Measurements from ENCODE around the gene RNF144A. TPM values are rescaled to one million over a fixed set of nuclear protein-coding genes. Genes with fewer than 3 reads are reported as not detected.

RNF144A gene
- total and polyA plus RNA-seq, 10 donors, result 3.8 to 86.6 (median 50.9) TPM

DNA sequence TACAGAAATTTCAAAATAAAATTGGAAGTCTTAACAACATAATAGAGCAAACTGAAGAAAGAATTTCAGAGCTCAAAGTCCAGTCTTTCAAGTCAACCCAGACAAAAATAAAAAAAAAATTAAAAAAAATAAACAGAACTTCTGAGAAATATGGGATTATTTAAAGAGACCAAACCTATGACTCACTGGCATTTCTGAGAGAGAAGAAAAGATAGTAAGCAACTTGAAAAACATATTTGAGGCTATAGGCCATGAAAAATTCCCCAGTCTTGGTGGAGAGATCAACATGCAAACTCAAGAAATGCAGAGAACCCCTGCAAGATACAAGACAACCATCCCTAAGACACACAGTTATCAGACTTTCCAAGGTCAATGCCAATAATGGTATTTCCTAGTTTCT is 167.4 kb downstream of the RNF144A start:
- no peak overlapping the region for H3K27ac ChIP-seq
- TF ChIP-seq, protein P1, sequence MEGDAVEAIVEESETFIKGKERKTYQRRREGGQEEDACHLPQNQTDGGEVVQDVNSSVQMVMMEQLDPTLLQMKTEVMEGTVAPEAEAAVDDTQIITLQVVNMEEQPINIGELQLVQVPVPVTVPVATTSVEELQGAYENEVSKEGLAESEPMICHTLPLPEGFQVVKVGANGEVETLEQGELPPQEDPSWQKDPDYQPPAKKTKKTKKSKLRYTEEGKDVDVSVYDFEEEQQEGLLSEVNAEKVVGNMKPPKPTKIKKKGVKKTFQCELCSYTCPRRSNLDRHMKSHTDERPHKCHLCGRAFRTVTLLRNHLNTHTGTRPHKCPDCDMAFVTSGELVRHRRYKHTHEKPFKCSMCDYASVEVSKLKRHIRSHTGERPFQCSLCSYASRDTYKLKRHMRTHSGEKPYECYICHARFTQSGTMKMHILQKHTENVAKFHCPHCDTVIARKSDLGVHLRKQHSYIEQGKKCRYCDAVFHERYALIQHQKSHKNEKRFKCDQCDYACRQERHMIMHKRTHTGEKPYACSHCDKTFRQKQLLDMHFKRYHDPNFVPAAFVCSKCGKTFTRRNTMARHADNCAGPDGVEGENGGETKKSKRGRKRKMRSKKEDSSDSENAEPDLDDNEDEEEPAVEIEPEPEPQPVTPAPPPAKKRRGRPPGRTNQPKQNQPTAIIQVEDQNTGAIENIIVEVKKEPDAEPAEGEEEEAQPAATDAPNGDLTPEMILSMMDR (IDR thresholded peaks at IDR 0.05 in 8 of 11, conservative IDR thresholded peaks at IDR 0.05 in 3 of 11), result no peak
- TF ChIP-seq POLR2AphosphoS5 (IDR thresholded peaks at IDR 0.05), result no peak
- TF ChIP-seq POLR2A (IDR thresholded peaks at IDR 0.05), result no peak
- intact Hi-C loops (cut with DNase I; ENCODE audit: low total_unique reads), result no loop called here

DNA sequence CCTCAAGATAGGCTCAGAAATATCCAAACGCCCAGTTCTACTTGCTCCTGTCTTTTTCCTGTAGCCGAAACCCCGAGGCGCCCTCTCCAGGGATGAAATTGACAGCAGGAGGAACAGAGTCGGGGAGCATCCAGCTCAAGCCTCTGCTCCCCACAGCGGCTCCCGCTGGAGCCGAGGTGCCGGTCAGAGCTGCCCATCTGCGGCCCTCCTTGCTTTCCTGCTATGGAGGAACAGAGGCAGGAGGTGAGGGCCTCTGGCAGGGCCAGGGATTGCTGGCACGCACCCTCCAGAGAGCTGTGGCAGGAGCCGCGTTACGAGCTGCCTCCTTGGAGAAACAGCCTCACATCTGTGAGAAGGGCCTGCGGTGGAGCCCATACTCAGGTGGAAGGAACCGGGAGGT is 172.1 kb downstream of the RNF144A start:
- WGBS, 5 donors, result 84 to 95% (median 93%) methylated on average over 11 to 16 of the region's 16 CpGs
- Histone ChIP-seq H3K9me3 (peaks cover 0 to 11% (median 7%) of the 10 kb centered on the region in 8 donors), H3K4me3 (no peak overlapping the region), H3K36me3 (peaks cover 0 to 10% (median 0%) of the 10 kb centered on the region in 6 donors), H3K27ac (no peak overlapping the region), H3K4me1 (no peaks in the 10 kb centered on the region), H3K27me3 (replicated peaks in 1 of 7) (no peaks in the 10 kb centered on the region)
- intact Hi-C loops (cut with DNase I; ENCODE audit: low total_unique reads), result no loop called here
- TF ChIP-seq POLR2A (IDR thresholded peaks at IDR 0.05) (no peak), POLR2AphosphoS5 (IDR thresholded peaks at IDR 0.05) (peak in 1 of 3 donors; percentile 3)
- no peak for DNase-seq

More for the DNA sequence above, 167.4 kb downstream of the RNF144A start:
- Histone ChIP-seq H3K9me3 (peaks cover 0 to 19% (median 16%) of the 10 kb centered on the region in 8 donors), H3K4me1 (no peaks in the 10 kb centered on the region), H3K36me3 (peaks cover 0 to 5% (median 0%) of the 10 kb centered on the region in 6 donors), H3K27me3 (replicated peaks in 1 of 7) (no peaks in the 10 kb centered on the region), H3K4me3 (no peak overlapping the region)
- DNase-seq, result no peak

DNA sequence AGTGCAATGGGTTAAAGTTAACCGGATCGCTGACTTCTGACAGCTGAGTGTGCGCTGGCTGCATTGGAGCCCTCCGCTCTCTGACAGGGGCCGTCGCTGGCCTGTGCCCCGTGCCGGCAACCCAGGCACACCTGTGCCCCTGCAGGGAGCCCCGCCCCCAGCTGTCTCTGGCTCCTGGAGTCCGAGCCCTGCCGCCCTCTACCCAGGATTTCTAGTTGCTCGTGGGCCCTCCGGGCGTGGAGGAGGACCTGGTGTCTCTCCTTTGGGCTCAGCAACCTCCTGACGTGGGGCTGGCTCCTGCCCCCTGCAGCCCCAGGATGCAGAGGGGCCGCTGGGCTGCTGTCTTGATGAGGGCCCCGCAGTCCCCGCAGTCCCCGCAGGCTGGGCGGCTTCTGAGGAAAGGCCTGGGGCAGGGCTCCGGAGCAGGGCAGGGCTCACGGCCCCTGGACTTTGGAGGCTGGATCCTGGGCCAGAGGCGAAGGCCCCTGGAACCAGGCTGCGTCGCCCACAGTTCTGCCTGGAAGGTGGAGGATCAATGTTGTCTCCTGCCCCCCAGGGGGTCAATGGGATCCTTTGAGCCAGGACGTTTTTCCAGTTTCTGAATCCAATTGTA is 172.8 kb downstream of the RNF144A start:
- Histone ChIP-seq H3K27ac (no peak overlapping the region), H3K4me1 (no peaks in the 10 kb centered on the region), H3K4me3 (no peak overlapping the region), H3K36me3 (peaks cover 0 to 10% (median 0%) of the 10 kb centered on the region in 6 donors), H3K9me3 (peaks cover 0 to 4% (median under 1%) of the 10 kb centered on the region in 8 donors), H3K27me3 (replicated peaks in 1 of 7) (no peaks in the 10 kb centered on the region)
- DNase-seq, result no peak
- WGBS, 5 donors, result 88 to 95% (median 91%) methylated on average over 12 to 26 of the region's 26 CpGs
- intact Hi-C loops (cut with DNase I; ENCODE audit: low total_unique reads), result no loop called here
- TF ChIP-seq POLR2A (IDR thresholded peaks at IDR 0.05) (no peak), POLR2AphosphoS5 (IDR thresholded peaks at IDR 0.05) (no peak)
- TF ChIP-seq, protein P1 (IDR thresholded peaks at IDR 0.05 in 8 of 11, conservative IDR thresholded peaks at IDR 0.05 in 3 of 11), result no peak

DNA sequence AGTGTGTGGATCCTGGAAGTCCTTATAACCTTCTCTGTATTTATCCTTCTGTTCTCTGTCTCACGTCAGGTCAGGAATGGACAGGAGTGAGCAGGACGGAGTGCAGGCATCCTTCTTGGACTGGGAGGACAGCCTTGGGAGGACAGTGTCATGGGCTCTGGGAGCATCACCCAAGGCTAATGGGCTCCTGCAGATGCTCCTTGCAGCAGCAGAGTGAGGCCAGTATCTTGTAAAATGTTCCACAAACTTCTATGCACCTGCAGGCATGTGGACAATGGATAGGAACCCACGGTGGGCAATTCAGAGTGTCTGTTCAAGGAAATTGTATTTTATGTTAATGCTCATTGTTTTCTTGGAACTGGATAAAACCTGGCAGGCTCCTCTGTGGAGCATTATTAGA is 176.2 kb downstream of the RNF144A start:
- Histone ChIP-seq H3K9me3 (no peaks in the 10 kb centered on the region), H3K4me3 (no peak overlapping the region), H3K4me1 (peaks cover 0 to 11% (median 9%) of the 10 kb centered on the region in 6 donors), H3K27me3 (replicated peaks in 1 of 7) (peaks cover 0 to 11% (median 0%) of the 10 kb centered on the region in 7 donors), H3K27ac (no peak overlapping the region), H3K36me3 (peaks cover 0 to 10% (median 0%) of the 10 kb centered on the region in 6 donors)
- intact Hi-C loops (cut with DNase I; ENCODE audit: low total_unique reads), result no loop called here
- DNase-seq, result no peak
- TF ChIP-seq POLR2A (IDR thresholded peaks at IDR 0.05) (no peak), POLR2AphosphoS5 (IDR thresholded peaks at IDR 0.05) (no peak)
- TF ChIP-seq, protein P1 (IDR thresholded peaks at IDR 0.05 in 8 of 11, conservative IDR thresholded peaks at IDR 0.05 in 3 of 11), result no peak
- 80 to 90% (median 82%) methylated on average over 3 of the region's 3 CpGs for WGBS, 5 donors

Other genes with a start within 250 kb of the RNF144A start
- gene CMPK2, start 51.5 kb upstream of the RNF144A start, total RNA-seq, result 10 to 100 TPM in 4 of 7 donors, 1 to 10 TPM in 3; 6.7 to 18.8 (median 12.0) TPM
- gene CMPK2, start 51.5 kb upstream of the RNF144A start, polyA plus RNA-seq, result 1 to 10 TPM; 2.5 to 8.0 (median 4.4) TPM
- gene RSAD2, start 39.6 kb upstream of the RNF144A start, total RNA-seq, result 10 to 100 TPM in 5 of 7 donors, 1 to 10 TPM in 2; 6.2 to 18.6 (median 12.0) TPM
- 1 to 10 TPM; 2.1 to 4.7 (median 3.1) TPM for gene RSAD2, start 39.6 kb upstream of the RNF144A start, polyA plus RNA-seq